RCC 7860 (cell line): ENCODE results near the gene SYNRG.
A peak's percentile ranks its signal among the peaks of the same experiment; 100 is the strongest.

Experiments used
- DNase-seq: peaks from one replicate; pipeline ENCODE4 v3.0.0-alpha.2; 2015; ENCODE audit warnings: low spot score
- FAIRE-seq: peaks from 2 replicates; lab custom pipeline; 2012; peaks lifted over from hg19 to GRCh38; lab: Jason Lieb, UNC

The SYNRG gene

DNA sequence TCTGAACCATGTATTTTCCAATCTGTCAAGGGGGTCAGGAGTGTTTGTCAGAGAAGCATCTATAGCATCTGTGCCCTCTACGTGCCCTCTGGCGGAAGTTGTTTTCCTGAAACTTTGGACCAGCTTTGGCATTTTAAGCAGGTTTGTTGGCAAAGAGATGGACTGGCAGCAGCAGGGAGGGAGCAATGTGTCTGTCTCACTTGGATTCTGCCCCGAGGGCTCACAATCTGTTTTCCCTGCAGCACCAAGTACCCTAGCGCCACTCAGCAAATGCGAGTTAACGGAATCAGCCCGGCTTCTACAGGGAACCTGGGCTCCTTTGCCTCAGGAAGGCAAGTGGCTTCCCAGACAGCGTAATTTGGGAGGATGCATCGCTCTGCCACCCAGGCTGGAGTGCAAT lies 102.1 kb downstream of the SYNRG start:
- DNase-seq (no peak), FAIRE-seq (no peak)

DNA sequence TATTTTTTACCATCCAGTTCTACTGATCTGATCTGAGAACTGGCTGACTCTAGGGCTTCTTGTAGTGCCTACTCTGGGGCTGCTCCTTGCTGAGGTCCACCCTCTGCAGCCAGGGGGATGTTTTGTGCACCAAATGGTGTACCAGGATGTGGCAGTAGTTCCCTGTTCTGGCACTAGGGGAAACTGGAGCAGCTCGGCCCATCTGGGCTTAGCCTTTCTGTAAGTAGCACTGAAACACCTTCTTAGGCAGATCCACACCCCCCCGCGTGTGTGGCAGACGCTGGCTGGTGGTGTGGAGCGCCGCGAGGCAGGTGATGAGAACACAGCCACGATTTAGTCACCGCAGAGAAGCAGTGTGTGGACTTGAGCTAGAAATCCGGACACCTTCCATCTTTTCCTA lies 102.5 kb downstream of the SYNRG start:
- no peak for DNase-seq
- FAIRE-seq: no peak

DNA sequence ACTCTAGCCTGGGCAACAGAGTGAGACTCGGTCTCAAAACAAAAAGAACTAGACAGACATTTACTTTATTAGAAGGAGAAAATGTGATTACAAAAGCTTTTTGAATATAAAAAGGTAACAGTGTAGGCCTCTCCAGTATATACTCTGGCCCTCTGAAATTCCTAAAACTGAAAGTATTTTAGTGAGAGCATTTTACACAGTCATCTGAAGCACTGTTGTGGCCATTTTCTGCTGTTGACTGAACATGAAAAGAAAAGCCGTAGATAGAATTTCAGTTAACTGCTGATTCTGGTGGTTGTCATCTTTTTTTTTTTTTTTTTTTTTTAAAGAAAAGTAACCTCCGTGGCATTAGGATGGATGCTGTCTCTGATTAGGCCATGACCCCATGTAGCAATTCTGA lies 103.9 kb downstream of the SYNRG start:
- FAIRE-seq: no peak
- no peak for DNase-seq

DNA sequence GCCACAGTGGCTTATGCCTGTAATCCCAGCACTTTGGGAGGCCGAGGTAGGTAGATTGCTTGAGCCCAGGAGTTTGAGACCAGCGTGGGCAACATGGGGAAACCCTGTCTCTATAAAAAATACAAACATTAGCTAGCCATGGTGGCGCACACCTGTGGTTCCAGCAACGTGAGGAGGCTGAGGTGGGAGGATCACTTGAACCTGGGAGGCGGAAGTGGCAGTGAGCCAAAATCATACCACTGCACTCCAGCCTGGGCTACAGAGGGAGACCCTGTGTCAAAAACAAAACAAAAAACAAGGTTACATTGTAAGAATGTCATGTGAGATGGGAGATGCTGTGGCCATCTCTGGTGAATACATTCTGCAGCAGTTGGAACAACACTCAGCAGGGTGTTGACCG lies 106.1 kb downstream of the SYNRG start:
- no peak for DNase-seq

DNA sequence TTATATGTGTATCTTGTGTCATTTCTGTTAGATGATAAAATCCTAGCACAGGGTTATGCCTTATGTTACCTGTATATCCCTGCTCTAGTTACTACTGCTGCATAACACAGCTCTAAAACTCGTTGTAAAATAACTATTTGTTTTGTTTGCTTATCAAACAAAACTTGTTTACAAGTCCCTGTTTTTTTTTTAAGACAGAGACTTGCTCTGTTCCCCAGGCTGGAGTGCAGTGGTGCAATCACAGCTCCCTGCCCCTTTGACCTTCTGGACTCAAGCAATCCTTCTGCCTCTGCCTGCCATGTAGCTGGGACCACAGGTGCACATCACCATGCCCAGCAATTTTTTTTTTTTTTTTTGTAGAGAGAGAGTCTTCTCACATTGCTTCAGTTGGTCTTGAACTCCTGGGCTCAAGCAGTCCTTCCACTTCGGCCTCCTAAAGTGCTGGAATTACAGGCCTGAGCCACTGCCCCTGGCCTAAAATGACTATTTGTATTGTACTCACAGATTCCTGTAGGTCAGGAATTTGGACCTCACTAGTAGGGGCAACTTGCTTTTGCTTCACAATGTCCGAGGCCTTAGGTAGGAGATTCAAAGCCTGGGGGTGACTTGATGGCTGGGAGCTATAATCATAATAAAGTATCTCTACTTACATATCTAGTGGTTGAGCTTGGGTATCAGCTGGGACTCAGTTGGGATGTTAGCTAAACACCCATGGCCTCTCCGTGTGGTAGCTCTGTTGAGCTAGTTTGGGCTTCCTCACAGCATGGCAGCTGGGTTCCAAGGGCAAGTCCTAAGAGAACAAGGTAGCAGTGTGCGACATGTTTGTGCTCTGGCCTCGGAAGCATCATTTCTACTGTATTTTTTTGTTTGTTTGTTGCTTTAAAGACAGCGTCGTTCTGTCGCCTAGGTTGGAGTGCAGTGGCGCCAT lies 106.9 kb downstream of the SYNRG start:
- no peak for FAIRE-seq
- DNase-seq: no peak

More for the DNA sequence above, 106.1 kb downstream of the SYNRG start:
- FAIRE-seq: no peak

DNA sequence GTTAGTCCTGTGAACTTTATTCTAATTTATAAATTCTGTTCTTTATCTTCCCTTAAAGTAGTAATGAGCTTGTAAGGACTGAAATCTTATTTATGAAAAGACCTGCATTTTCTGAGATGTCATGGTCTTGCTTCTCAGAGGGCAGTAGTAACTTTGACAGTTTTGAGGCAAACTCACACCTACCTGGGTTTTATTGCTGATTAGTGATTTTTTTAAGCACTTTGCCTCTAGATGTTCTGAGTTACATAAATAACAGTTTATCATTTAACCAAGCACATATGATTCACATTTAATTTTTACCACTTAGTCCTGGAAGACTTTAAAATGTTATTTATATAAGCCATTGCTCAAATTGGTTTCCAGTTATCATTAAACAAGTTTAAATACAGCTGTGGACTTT lies 108.8 kb downstream of the SYNRG start:
- no peak for DNase-seq
- no peak for FAIRE-seq

DNA sequence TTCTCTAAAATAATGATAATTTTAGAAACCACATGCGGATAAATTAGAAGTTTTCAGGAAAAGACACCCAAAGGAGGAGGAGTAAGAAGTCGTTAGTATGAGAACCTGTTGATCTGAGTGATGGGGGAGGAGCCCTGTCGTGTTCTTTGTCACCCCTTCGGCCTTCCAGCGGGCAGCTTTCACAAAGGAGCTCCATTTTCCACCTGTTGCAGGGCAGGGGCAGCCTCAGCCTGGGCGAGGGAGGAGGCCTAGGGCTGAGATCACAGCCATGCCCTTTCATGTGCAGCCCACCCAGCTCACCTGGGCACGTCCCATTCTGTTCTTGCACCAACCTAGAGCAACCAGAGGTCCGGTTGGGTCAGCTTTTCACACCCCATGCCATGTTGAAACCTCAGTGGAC lies 114.2 kb downstream of the SYNRG start:
- DNase-seq (no peak), FAIRE-seq (no peak)

DNA sequence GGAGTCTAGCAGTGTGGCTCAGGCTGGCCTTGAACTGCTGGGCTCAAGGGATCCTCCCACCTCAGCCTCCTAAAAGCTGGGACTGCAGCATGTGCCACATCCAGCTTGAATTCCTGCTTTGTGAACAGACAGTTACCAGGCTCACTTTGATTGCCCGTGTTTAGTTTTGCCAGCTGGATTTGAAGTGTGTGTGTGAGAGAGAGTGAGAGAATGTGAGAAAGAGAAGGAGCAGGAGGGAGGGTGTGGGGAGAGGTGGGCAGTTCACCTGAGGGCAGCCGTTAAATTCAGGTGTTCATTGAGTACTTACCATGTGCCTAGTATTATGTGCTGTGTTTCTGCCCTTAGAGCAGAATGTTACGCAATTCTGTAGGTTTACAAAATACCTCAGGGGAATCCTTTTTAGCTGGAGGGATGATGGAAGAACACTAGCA lies 114.8 kb downstream of the SYNRG start:
- FAIRE-seq: no peak

DNA sequence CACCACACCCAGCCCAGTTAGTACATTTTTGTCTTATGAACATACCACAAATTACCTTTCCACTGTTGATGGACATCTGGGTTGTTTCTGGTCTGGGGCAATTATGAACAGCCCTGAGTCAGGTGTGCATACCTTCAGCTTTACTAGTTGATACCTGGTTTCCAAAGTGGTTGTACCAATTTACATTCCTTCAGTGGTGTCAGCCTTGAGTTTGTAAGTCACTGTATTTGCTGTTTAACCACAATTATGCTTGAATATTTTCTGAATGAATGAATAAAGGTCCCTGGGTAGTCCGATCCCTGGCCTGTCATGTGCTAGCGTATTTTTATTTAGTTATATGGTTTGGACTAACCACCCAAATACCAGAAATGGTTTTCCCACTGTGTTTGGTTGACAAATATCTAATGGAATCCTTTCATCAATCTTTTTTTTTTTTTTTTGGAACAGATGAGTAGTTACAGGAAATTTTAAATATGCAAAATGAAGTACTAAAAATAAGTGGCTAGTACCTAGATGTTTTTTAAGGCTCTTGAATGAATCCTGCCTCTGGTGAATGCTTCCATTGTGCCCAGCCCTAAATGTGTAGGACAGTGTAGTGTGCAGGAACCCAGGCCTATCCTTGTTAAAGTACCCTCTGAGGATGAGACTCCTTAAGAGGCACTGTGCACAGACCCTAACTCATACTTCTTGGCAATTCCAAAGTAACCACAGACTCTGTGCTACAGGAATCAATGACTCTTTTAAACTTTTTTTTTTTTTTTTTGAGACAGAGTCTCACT lies 115.8 kb downstream of the SYNRG start:
- DNase-seq: peak; percentile 79
- no peak for FAIRE-seq

More for the DNA sequence above, 114.8 kb downstream of the SYNRG start:
- no peak for DNase-seq

DNA sequence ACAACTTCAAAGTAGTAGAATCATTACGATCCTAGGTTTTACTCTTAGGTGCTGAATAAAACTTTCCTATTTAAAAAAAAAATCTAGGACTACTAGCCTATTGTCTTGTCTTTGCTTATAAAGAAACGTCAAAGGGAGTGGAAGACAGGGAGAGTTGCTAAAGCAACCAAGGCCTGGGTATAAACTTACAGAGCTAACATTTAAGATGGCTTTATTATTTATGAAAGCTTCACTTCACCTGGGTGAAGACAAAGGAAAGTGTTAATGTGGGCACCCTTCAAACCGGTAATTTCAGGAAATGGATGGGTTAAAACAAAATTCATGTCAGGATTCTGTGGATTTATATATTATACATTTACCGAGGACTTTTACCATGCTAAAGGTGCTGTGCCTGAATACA lies 117.1 kb downstream of the SYNRG start:
- no peak for FAIRE-seq

DNA sequence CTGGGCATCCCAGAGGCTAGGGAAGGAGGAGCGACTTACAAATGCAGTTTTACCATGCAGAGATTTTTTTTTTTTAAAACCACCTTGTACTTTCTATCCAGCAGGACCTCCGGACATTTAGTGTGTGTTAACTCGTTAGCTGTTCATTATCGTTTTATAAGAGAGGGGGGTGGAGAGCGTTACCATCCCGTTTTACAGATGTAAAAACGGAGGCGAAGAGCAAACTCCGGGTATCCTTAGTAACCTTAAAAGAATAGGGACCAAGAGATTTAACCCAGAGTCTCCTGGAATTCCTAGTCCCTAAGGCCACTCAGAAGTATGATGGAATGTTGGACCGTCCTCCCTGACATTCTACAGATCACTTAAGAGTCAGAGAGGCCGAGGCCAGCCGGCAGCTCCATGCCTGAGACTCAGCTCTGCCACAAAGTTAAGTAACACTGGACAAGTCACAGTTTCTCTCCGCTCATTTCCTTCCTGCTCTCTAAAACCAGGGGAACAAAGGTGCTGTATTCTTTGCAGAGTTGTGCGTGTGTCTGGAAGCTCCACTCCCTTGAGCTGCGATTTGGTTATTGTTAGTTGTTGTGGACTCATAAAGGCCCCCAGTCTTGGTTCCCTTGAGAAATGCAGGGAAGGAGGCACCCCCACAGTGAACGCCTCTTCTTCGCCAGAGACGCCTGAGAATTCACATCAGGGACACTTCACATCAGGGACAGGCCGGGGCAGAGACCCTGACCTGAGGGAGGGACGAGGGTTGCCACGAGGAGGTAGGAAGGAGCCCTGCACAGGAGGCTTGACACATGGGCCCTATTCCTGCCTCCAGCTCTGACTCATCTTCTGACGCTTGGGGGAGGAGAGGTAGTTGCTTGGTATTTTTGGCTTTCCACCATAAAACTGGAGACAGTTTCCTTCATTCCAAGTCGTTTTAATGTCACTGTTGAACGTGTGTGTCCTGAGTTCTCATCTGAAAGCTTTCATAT lies 118.3 kb downstream of the SYNRG start:
- DNase-seq: peak; percentile 85
- no peak for FAIRE-seq

More for the DNA sequence above, 117.1 kb downstream of the SYNRG start:
- DNase-seq: no peak

DNA sequence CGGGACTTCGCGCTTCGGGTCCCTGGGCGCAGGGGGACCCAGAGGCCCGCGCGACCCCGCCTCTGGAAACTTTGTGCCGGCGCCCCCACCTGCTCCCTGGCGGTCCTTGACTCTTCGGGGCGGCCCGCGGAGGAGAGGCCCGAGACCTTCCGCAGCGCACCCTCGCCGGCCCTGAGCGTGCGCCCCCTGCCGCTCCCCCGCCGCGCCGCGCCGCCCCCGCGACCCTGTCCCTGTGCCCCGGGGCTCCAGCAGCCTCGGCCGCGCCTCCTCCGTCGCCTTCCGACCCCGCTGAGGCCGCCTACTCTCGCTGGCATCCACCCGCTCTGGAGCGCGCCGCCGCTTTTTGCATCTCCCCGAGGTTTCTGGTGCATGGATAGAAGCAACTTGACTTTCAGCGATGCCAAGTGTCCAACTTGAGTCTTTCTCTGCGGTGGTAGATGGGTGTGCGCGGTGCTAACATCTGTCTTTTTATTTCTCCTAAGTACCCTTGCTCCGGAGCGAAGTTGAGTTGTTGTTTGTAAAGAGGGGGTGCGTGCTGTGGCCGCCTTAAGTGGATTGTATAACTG lies 119.1 kb downstream of the SYNRG start:
- peak; percentile 14 for DNase-seq
- no peak for FAIRE-seq

DNA sequence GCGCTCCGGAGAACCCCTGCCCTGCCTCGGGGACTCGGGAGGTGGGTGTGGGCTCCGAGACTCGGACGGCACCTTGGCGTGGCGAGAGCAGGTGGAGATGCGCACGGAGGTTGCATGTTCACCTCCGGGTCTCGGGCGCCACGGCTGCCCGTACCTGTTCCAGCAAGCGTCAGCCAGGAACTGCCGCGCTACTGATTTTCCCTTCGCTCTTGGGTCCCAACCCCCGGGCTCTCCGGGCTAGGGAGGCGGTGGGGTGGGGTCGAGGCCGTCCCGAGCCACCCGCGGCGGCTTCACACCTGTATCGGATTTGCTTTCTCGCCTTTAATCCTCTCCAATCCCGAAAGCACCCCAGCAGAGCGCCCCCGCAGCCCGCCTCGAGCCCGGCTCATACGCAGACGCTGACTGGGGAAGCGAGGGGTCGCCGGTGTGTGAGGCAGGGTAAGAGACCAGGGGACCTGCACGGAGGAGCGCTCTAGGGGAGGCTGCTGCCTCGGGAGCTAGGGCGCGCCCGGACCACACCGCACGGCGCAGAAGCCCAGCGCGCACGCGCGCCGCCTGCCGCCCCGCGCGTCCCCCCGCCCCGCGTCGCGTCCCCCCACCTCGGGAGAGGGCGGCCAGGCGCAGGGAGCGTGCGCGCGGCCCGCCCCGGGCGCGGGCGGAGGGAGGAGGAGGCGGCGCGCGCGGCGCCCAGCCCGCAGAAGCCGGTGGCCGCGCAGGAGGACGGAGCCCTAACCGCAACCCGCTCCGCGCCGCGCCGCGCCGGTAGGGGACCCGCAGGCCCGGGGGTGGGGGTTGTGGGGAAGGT lies 119.8 kb downstream of the SYNRG start, which contains the start of gene DUSP14:
TSS of gene DUSP14 (plus strand) at position 695 of the 805 bp plus-strand sequence. CDS start 22,382 bp downstream, outside the sequence.
- DNase-seq (peak; percentile 68), FAIRE-seq (no peak)

DNA sequence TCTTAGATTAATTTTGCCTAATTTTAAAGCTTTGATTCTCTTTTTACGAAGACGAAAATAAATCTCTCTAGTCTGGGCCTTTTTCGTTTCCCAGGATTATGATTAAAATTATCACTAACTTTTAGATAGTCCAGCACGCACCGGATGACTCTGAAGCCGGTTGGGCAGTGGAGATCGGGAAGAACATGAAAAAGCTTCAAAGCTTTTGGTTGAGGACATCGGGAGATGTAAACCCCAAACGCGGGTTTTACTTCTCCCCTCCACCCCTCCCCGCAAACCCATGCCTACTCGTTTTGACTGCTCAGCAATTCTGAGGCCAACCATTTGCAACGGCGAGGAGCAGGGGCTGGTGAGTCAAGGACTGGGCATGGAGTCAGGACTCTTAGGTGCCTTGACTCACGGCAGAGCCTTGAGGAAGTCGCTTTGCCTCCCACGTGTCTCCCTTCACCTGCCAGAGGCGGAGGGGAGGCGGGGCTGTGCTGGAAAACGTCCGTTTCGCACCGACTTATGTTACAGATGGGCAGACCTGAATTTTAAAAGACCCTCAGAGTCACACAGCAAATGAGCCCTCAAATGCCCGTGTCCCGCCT lies 120.5 kb downstream of the SYNRG start:
- FAIRE-seq (no peak), DNase-seq (peak; percentile 95)

DNA sequence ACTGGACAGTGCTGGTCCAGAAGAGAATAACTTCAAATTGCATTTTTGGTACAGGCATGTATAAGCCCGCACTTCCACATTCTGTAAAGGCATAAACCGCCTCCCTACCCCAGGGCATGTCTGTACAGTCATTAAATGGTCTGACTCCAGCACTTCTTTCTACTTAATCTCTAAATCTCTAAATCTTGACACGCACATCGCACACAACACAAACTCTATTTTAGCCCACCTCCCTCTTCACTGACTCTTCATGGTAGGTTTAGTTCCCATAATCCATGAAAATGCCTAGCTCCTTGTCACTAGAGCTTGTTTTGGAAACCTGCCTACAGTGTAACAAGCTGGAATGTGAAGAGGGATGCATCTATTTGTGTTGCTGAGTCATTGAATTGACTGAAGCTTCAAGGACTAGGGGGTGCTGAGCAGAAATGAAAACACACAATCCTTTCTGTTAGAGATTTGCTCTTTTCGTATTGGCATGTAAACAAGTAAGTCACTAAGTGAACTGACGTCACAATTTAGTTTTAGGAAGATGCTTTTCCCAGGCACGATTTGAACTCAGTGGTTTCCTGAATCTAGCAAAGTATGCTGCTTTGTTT lies 121.1 kb downstream of the SYNRG start:
- DNase-seq (peak; percentile 94), FAIRE-seq (no peak)

DNA sequence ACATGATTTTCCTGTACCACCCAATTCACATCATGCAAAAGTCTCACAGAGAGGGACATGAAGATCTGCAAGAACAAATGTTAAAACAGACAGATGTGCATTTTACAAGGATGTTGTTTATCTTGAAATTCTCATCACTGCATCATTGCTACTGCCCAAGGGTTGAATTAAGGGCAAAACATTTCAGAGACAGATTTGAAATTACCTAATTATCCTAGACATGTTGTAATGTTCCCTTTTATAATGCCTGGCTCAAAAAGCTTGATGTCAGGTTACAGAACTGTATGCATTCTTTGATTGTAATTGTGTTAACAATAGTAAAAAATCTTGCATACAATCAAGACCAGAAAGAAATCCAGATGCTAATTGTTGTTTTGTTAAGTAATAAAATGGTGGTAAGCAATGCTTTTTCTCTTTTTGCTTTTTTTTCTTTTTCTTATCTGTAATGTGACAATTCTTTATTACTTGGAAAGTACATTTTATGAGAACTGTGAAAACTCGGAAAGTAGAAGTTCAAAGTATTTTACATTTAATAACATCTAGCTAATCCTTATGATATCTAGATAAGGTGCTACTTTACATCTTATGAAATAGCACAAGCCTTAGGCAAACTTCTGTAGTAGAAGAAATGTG lies 123.2 kb downstream of the SYNRG start:
- no peak for FAIRE-seq

DNA sequence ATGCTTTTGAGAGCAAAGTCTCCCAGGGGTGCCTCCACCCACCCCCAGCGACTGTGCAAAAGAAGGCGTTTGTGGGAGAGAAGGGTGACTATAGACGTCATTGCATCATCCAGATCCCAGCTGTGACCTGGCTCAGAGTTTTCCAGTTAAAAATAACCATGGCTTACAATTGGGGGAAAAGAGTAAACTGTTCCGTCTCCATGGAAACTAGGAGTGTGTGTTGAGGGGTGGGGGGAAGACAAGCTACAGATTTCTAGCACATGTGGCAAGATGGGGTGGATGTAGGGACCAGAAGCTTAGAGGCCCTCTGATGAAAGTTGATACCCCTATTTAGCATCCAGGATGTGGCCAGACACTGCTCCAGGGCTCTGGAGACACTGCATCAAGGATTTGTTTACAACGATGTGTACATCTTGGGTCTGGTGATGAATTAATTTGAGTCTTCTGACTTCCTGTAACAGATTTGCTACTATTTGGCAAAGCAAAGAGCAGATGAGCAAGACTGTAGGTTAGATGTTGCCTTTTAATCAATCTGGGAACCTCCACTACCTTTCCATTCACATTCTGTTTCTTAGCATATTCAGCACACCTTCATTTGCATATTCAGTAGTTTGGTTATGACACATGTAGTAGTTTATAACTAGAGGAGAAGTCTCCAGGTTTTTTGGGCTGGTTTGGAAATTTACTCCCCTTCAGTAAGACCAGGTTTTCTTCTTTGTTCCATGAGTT lies 125.7 kb downstream of the SYNRG start:
- FAIRE-seq (no peak), DNase-seq (no peak)

More for the DNA sequence above, 123.2 kb downstream of the SYNRG start:
- DNase-seq: no peak
